OCI-LY1 (cell line): ENCODE measurements around the gene MLLT3.

ENCODE experiments used
- H2AFZ ChIP-seq: fragments of 200-600 bp; sonication (generic), shearing (Covaris generic); 2 replicates; pipeline ENCODE4 v1.6.0; 2014; ENCODE audit warnings: antibody characterized with exemption, mild to moderate bottlenecking, low read length
- H3F3A ChIP-seq: fragments of 200-600 bp; sonication (generic), shearing (Covaris generic); 2 replicates; pipeline ENCODE4 v1.6.0; 2014; ENCODE audit warnings: mild to moderate bottlenecking, antibody characterized with exemption, low read length, moderate library complexity; ENCODE audit not compliant: insufficient read depth
- H3K27ac ChIP-seq: fragments of 200-600 bp; sonication (generic); 2 replicates; pipeline ENCODE4 v1.5.1; 2014; ENCODE audit warnings: low read length, mixed run types, mild to moderate bottlenecking, low read depth; ENCODE audit not compliant: poor library complexity, severe bottlenecking
- H3K27me3 ChIP-seq: fragments of 200-600 bp; sonication (generic); 2 replicates; pipeline ENCODE4 v1.6.0; 2014; ENCODE audit warnings: antibody characterized with exemption, mild to moderate bottlenecking, low read length, moderate library complexity; ENCODE audit not compliant: insufficient read depth
- H3K36me3 ChIP-seq: fragments of 200-600 bp; sonication (generic); 2 replicates; pipeline ENCODE4 v1.6.1; 2014; ENCODE audit warnings: mild to moderate bottlenecking, antibody characterized with exemption, low read length, moderate library complexity, mixed read lengths; ENCODE audit not compliant: insufficient read depth
- H3K4me1 ChIP-seq: fragments of 200-600 bp; sonication (generic); 2 replicates; pipeline ENCODE4 v1.5.1; 2014; ENCODE audit warnings: mild to moderate bottlenecking, low read length, moderate library complexity; ENCODE audit not compliant: insufficient read depth, severe bottlenecking
- H3K4me2 ChIP-seq: fragments of 200-600 bp; sonication (generic), shearing (Covaris generic); 2 replicates; pipeline ENCODE4 v1.6.1; 2014; ENCODE audit warnings: low read length
- H3K4me3 ChIP-seq: fragments of 200-600 bp; sonication (generic); 2 replicates; pipeline ENCODE4 v1.5.1; 2014; ENCODE audit warnings: low read length, low read depth, mild to moderate bottlenecking, mixed read lengths; ENCODE audit not compliant: poor library complexity, severe bottlenecking
- H3K79me2 ChIP-seq: fragments of 200-600 bp; shearing (Covaris generic); 2 replicates; pipeline ENCODE4 v1.6.1; 2016; ENCODE audit warnings: mixed run types, low read length, mixed read lengths; ENCODE audit not compliant: insufficient read depth
- H3K9ac ChIP-seq: fragments of 200-600 bp; sonication (generic), shearing (Covaris generic); 2 replicates; pipeline ENCODE4 v1.6.1; 2014; ENCODE audit warnings: mild to moderate bottlenecking, low read length, mixed read lengths
- H3K9me2 ChIP-seq: fragments of 200-600 bp; sonication (generic), shearing (Covaris generic); 2 replicates; pipeline ENCODE4 v1.6.1; 2014; ENCODE audit warnings: low read depth, mild to moderate bottlenecking, low read length, mixed read lengths
- H3K9me3 ChIP-seq: fragments of 200-600 bp; shearing (Covaris generic); 2 replicates; pipeline ENCODE4 v1.6.1; 2014; ENCODE audit warnings: low read length, mixed read lengths
- H4K20me1 ChIP-seq: fragments of 200-600 bp; sonication (generic), shearing (Covaris generic); 2 replicates; pipeline ENCODE4 v1.6.0; 2016; ENCODE audit warnings: mild to moderate bottlenecking, low read length; ENCODE audit not compliant: insufficient read depth
- EZH2 ChIP-seq: fragments of 200-600 bp; sonication (generic), shearing (Covaris generic); IDR thresholded peaks from 2 replicates; pipeline ENCODE4 v1.8.0; 2017; ENCODE audit warnings: borderline replicate concordance, mixed run types, mild to moderate bottlenecking, antibody characterized with exemption, low read length, moderate library complexity, mixed read lengths
- TF ChIP-seq, protein P1 (sequence below): fragments of 200-600 bp; sonication (generic), shearing (Covaris generic); IDR thresholded peaks from 2 replicates; pipeline ENCODE4 v1.5.1; 2017; ENCODE audit warnings: mild to moderate bottlenecking, antibody characterized with exemption, low read length, moderate library complexity, mixed read lengths

Gene MLLT3

DNA sequence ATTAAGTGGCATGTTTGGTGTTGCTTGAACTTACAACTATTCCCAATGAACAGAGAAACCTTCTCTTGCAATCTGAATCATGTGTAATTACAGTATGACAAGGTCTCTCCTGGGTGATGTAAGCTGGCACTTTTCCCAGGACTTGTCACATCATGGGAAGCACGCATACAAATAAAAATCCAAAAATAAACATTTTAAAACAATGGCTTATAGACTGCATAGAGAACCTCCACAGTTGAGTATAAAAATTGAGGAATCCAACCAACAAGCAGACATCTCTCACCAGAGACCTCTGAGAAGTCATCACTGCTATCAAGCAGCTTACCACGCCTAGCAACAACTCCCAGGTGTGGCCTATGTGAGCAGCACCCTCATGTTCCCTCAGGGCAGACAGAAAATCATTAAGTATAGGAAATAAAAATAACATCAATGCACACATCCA is 3.9 kb downstream of the MLLT3 start:
- Histone ChIP-seq H3K27me3 (no peaks in the 10 kb centered on the region), H3K79me2 (no peaks in the 10 kb centered on the region), H3K9ac (no peak overlapping the region), H3K27ac (no peak overlapping the region), H3F3A (no peaks in the 10 kb centered on the region), H4K20me1 (no peaks in the 10 kb centered on the region), H3K9me3 (no peaks in the 10 kb centered on the region), H3K4me2 (no peak overlapping the region), H3K4me1 (peaks cover 19% of the 10 kb centered on the region), H2AFZ (no peak overlapping the region), H3K4me3 (no peak overlapping the region), H3K9me2 (no peaks in the 10 kb centered on the region), H3K36me3 (no peaks in the 10 kb centered on the region)
- TF ChIP-seq EZH2 = no peak
- TF ChIP-seq, protein P1, sequence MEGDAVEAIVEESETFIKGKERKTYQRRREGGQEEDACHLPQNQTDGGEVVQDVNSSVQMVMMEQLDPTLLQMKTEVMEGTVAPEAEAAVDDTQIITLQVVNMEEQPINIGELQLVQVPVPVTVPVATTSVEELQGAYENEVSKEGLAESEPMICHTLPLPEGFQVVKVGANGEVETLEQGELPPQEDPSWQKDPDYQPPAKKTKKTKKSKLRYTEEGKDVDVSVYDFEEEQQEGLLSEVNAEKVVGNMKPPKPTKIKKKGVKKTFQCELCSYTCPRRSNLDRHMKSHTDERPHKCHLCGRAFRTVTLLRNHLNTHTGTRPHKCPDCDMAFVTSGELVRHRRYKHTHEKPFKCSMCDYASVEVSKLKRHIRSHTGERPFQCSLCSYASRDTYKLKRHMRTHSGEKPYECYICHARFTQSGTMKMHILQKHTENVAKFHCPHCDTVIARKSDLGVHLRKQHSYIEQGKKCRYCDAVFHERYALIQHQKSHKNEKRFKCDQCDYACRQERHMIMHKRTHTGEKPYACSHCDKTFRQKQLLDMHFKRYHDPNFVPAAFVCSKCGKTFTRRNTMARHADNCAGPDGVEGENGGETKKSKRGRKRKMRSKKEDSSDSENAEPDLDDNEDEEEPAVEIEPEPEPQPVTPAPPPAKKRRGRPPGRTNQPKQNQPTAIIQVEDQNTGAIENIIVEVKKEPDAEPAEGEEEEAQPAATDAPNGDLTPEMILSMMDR = no peak

DNA sequence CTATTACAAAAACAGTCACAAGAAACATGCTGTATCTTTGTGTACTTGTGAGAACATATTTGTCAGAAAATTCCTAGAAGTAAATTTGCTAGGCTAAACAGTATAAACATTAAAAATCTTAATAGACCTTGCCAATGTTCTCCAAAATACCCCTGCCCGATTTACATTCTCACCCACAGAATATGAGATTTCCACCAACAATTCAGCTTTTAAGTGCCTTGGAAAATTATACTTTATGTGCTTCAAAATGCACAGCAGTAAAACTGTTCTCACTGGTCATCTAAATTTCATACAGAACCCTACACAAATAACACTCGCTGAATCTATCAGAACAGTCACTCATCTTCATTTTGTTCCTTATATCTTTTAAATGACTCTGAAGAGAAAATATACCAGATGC is 5.5 kb downstream of the MLLT3 start:
- Histone ChIP-seq H3K27me3 (no peaks in the 10 kb centered on the region), H3K27ac (no peak overlapping the region), H3K36me3 (no peaks in the 10 kb centered on the region), H2AFZ (no peak overlapping the region), H3K4me3 (no peak overlapping the region), H4K20me1 (no peaks in the 10 kb centered on the region), H3K9me3 (no peaks in the 10 kb centered on the region), H3K9ac (no peak overlapping the region), H3F3A (no peaks in the 10 kb centered on the region), H3K4me1 (peaks cover 10% of the 10 kb centered on the region), H3K4me2 (no peak overlapping the region), H3K79me2 (no peaks in the 10 kb centered on the region), H3K9me2 (no peaks in the 10 kb centered on the region)
- TF ChIP-seq EZH2 = no peak
- TF ChIP-seq, protein P1 = no peak

DNA sequence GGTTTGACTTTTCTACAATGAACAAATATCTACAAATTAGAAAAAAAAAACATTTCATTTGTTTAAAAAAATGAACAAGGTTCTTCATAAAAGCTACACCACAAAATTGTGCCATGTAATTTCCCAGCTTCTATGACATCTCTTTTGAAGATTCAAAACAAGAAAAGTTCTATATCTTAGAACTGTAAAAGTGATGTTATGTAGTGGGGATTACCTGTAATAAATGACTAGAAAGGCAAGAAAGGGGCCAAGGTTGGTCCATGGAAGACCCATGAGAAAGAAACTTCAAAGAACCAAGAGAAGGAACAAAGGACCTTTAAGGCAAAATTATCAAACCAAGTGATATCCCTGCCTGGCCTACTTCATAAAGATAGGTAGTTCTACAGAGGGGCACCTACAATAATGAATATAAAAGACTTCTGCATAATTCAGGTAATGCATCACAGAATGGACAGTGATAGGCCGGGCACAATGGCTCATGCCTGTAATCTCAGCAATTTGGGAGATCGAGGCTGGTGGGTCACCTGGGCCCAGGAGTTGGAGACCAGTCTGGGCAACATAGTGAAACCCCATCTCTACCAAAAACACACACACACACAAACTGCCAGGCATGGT is 7.6 kb downstream of the MLLT3 start:
- Histone ChIP-seq H4K20me1 (peaks cover 11% of the 10 kb centered on the region; the same call in 1 of the 2 replicates), H3K4me1 (no peaks in the 10 kb centered on the region), H3K36me3 (no peaks in the 10 kb centered on the region), H3F3A (no peaks in the 10 kb centered on the region), H3K27ac (no peak overlapping the region), H3K79me2 (no peaks in the 10 kb centered on the region), H3K9me2 (no peaks in the 10 kb centered on the region), H3K4me2 (no peak overlapping the region), H3K9ac (no peak overlapping the region), H2AFZ (no peak overlapping the region), H3K9me3 (no peaks in the 10 kb centered on the region), H3K27me3 (no peaks in the 10 kb centered on the region), H3K4me3 (no peak overlapping the region)
- TF ChIP-seq, protein P1 = no peak
- no peak for TF ChIP-seq EZH2
